HG03571 (cell line): ENCODE measurements around the gene SLC6A9.

ENCODE experiments used
- ATAC-seq: cut with Tn5 transposase; IDR thresholded peaks from one replicate; pipeline ENCODE4 v1.9.1; 2021; ENCODE audit not compliant: unreplicated experiment

The SLC6A9 gene

DNA sequence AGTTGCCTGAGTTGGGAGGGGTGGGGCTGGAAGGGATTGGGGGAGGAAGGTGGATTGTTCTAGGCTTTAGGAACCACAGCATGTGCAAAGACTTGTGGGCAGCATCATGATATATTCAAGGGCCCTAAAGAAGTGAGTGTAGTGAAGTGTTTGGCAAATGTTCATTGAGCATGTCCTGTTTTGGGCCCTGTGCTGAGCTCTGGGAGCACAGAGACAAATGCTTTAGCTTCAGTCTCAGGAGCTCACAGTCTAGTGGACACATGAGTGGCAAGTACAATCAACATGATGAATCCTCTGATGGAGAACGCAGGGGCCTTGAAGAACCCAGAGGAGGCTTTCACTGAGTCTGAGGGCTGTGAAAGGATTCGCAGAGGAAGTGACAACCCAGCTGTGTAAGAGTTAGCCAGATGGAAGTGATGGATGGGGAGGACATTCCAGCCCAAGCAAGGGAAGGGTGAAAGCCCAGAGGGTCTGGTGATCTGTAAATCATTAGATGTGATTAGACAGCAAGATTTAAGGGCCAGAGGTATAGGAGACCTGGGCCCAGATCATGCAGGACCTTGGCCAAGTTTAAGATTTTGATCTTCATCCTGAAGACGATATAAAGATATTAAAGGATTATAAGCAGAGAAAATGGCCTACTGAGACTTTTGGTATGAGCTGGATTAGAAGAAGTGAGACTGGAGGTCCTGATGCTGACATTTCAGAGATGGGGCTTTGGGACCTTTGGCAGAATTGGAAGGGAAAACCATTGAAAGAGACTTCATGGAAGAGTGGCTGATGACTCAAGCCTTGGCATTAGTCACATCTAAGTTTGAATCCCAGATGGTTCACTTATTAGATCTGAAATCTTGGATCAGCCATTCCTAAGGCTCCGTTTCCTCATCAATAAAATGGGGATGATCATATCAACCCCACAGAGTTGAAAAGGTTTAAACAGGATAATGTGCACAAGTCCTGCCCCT lies 80.0 kb downstream of the SLC6A9 start:
- ATAC-seq, result no peak

DNA sequence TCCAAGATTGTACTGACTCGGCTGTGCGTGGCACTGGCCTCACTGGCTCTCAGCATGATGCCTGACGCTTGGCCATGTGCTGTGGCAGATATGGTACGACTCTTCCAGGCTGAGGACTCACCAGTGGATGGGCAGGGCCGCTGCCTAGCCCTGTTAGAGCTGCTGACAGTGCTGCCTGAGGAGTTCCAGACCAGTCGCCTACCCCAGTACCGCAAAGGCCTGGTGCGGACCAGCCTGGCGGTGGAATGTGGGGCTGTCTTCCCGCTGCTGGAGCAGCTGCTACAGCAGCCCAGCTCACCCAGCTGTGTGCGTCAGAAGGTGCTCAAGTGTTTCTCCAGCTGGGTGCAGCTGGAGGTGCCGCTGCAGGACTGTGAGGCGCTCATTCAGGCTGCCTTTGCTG lies 81.6 kb downstream of the SLC6A9 start:
- ATAC-seq, result no peak

DNA sequence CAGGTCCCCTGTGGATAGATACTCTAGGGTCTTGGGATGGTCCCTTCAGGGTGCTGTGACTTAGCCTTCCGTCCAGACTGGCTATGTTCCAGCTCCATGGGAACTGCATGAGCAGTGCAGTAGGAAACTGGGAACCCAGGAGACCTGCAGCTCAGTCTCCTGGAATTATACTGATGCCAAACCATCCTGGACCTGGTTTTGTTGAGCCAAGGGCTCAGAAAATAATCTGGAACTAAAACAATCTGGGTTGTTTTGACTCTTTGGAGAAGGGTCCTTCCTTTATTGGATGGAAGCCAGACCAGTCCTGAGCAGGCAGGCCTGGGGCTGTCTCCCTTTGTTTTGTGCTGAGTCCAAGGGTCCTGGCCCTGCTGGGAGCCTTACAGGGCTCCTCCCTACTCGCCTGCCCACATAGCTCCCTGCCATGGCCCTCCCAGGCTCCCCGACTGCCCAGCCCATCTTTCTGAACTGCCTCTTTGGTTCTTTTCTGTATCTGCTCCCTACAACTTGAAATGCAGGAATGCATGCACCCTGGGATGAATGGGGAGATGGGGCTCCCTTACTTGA lies 83.3 kb downstream of the SLC6A9 start:
- no peak for ATAC-seq

DNA sequence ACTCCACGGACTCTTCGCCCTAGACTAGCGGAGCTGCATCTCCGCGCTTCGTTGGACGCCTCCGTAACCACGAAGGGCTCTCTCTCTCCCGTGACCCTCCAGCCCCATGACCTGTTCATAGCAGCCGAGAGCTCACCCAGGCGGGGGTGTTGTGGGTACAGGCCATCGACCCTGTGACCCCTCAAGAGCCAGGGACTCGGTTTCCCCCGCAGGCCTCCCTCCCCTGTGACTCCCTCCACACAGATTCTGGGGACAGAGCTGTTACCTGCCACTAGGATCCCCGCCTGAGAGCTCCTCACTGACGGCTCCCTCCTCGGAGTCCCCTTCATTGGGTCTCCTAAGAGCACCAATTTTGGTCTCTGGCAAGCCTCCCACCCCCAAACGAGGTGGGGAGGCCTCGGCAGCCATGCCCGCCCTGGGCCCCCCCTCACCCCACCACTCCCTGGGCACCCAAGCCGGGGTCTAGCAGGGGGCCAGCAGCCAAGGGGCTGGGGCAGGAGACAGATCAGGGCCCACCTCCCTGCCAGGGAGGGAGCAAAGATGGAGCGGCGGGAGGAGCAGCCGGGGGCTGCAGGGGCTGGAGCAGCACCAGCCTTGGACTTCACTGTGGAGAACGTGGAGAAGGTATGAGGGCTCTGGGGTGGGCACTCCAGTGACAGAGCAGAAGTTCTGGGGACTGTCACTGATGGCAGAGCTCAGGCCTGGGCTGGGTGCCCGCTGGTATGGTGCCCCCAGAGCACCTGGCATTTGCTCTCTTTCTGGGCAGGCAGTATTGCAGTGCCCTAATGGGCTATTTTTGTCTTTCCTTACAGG lies 84.0 kb downstream of the SLC6A9 start:
- no peak for ATAC-seq
